ENCODE measurements around the gene ZC2HC1B.

DNA sequence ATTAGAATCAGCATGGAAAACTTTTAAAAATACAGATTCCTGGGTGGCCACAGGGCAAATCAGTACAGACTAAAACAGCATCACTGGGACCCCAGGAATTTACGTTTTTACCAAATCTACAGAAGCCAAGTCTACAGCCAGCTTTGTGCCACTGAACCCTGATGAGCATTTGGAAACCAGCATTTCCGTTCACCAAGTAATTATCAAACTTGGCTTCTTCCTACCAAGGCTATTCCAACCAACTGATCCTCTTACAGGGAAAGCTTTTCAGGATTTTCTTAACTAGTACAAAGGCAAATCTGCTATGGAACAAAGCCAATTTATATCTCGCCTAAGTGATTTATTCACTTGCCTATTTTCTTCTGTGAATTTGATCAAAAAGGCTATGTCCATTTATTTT is 96.8 kb downstream of the ZC2HC1B start:
- TF ChIP-seq, protein P1, sequence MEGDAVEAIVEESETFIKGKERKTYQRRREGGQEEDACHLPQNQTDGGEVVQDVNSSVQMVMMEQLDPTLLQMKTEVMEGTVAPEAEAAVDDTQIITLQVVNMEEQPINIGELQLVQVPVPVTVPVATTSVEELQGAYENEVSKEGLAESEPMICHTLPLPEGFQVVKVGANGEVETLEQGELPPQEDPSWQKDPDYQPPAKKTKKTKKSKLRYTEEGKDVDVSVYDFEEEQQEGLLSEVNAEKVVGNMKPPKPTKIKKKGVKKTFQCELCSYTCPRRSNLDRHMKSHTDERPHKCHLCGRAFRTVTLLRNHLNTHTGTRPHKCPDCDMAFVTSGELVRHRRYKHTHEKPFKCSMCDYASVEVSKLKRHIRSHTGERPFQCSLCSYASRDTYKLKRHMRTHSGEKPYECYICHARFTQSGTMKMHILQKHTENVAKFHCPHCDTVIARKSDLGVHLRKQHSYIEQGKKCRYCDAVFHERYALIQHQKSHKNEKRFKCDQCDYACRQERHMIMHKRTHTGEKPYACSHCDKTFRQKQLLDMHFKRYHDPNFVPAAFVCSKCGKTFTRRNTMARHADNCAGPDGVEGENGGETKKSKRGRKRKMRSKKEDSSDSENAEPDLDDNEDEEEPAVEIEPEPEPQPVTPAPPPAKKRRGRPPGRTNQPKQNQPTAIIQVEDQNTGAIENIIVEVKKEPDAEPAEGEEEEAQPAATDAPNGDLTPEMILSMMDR (IDR thresholded peaks at IDR 0.05): no peak
- TF ChIP-seq EP300 (IDR thresholded peaks at IDR 0.05) (no peak), POLR2A (IDR thresholded peaks at IDR 0.05) (no peak)
